ENCODE data around the gene PAAF1.

Gene PAAF1

DNA sequence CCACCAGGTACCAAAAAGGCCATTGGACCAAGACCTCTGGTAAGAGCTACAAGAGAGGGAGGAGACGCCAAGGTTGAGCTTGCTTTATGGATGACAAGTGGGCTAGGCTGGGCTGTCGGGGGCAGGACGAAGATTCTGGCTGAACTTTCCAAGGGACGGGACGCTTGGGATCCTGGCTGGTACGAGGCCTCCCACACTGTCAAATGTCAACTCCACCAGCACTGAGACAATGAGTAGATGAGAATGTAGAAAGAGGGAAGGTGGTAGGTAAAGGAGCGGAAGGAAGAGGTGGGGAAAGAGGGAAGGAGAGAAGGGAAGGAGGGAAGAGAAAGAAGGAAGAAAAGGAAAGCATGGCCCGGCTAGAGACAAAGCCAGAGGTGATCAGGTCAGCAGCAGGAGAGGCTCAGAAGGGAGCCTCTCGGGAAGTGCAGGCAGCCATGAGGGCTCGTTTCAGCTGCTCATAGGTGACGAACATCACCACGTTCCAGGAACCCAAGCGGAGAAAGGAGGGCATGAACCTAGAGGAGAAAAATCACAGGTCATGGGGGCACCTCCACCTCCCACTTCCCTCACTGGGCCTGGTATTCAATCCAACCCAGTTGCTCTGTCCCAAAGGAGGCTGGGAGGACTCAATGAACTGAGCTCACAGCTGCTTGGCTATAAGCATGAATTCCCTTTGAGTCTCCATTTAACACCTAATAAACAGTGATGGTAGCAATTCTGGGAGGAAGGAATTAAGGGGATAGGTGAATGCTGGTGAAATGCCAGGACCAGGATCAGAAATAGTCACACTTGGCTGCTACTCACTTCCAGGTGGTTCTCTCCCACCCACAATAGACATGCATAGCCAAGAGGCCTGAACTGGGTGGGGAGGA, 98.0 kb downstream of the PAAF1 start:
- DNase-seq, result no peak

DNA sequence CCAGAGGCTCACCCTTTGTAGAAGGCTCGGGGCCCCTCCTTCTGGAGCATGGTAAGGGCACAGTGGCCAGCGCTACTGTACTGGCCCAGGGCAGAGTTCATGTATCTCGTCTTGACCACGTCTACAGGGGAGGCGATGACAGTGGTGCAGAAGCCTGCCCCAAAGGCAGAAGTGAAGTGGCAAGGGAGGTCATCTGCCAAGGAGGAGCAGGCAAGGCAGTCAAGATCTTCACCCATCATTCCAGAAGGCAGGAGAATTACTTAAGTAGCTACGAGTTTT, 98.6 kb downstream of the PAAF1 start:
- no peak for DNase-seq

DNA sequence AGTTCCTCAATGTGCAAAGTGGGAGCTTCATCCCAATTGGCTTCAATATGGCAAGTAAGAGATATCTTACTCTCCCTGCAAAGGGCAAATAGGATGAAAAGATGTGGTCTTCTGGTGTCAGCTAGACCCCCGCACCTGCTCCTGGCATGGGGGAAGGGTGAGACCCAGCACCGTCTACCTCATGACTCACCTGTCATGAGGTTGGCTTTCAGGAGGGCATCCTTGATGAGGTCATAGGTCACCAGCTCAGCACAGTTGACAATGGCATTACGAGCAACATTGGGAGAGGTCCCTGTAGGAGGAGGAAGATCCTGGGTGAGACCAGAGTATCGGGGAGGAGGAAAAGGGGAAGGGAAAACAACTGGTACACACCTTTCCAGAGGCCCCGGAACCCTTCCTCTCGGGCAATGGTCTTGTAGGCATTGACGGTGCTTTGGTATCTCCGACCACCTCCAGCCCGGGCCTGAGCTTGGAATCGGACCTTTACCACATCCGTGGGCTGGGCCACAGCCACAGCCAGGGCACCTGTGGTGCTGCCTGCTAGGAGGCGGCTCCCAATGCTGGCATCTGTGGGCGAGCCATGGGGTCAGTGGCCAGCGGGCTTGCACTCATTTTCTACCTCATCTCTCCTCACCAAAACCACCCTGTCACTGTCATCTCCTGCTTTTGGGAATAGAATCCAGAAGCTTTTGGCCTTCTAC, 99.8 kb downstream of the PAAF1 start:
- no peak for DNase-seq

DNA sequence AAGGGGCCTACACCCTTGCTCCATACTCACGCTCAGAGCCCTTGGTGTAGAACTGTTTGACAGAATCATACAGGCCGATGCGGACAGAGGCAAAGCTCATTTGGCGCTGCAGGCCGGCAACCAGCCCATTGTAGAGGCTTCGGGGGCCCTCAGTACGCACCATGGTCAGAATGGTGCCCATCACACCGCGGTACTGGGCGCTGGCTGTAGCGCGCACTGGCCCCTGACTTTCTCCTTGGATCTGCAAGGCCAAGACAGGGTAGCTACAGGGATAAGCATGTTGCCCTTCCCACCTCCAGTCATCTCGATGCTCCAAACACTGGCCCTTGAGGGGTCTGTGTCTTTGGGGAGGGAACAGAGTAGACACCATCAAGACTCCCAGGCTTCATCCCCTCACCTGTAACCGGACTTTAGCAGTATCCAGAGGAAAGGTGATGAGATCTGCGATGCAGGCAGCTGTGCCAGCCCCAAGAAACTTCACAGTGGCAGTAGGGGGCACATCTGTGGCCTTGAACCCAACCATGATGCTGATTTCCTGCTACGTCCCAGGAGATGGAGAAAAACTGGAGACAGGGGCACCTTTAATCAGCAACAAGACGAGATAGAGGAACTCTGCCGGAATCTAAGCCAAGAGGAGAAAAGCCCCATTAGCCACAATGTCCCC, 101.2 kb downstream of the PAAF1 start:
- DNase-seq, result no peak

DNA sequence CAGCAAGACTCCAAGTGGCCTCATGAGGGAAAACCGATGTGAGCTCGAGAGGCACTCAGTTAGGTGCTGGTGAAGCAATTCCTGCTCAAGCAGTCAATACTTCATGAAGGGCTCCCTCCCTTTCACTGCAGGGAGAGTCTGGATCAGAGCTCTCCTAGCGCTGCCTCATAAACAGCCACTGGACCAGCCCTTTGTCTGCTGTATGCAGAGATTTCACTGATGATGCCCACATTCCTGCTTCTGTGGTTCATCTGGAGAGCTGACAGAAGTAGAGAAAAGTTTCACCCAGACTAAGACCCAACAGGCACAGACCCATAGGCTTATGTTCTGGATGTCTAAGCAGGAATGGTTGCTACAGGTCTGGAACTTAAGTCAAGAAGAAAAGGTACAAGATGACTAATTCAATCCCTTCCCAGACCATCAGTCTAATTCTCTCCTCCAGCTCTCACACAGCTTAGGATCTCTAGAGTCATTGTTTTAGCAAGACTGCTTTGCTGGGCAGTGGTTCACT, 101.8 kb downstream of the PAAF1 start:
- DNase-seq, result no peak

DNA sequence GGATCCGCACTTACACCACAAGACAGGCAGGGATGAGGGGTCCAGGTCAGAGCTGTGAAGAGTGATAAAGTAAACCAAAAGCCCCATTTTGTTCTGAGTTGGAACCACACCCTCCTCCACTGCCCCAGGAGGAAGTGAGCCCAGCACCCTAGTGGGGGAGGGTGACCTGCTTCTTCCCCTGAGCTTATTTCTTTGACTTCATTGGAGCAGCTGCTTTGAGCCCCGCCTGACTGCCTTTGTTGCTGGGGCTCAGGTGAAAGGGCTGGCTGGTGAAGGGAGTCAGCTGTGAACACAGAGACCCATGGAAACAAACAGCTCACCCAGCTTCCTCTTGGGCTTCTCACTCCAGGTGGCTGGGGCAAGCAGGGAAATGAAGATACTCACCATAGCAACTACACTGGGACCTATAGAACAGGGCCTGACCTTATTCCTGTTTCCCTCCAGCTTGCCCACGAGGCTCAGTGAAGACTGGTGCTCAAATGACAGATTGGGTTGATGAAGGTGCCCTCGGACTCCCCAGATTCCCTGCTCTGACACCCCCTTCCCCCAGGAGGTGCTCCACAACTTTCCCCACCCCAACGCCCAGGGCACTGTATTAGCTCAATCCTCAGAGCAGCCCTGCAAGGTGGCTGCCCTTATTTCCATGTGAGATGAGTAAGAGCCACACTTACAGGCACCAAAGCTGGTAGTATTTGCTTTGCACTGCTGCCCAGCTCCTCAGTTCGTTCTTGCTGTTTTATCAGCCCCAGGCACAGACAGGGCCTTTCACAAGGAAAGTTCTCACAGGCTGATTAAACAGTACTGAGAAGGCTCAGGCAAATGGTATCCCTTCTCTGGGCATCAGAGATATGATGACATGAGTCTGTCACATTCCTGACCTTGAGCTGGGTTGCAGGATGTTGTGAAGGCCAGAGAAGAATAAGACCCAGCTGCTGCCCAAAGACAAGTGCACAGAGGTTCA, 103.5 kb downstream of the PAAF1 start:
- DNase-seq, result peak; percentile 63 to 66

All from inflammatory macrophage (primary cell).